Stimulated activated CD4-positive, alpha-beta T cell treated with anti-CD3 and anti-CD28 coated beads, Interleukin-2, amount 100 ng/mL, for 48 hours (primary cell): ENCODE data around the gene BAIAP2.

Experiments
- DNase-seq, 2 donors: peaks; one replicate each; pipeline ENCODE4 v3.0.0-alpha.2; 2020

BAIAP2 gene

DNA sequence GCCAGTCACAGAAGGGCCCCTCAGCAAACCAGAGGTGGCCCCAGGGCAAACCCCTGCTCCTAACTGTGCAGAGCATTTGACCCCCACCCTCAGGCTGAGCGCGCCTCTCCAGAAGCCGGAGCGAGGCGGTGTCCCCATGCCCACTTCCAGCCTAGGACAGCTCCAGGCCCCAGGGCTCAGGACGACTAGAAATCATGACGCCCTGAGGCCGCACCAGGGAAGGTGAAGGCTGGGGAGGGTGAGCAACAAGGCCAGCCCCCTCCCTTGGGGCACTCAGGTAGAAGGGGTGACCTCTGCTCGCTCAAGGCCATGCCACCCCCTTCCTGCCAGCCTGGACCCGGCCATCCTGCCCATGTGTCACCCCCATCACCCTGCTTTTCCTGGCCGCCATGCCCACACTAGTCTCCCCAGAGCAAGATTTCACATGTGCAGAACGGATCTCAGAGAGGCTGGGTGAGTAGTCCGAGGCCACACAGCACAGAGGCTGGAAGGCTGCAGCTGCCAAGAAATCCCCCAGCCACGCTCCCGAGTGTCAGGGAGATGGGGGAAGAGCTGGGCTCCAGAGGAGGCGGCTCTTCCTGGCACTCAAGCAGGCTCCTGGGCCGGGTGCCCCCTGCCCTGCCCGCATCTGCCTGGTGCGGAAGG lies 128.2 kb downstream of the BAIAP2 start:
- no peak for DNase-seq

- DNase-seq, result no peak
These were observed 128.9 kb downstream of the BAIAP2 start for GRCh38 chr17:81163703-81164370.

DNA sequence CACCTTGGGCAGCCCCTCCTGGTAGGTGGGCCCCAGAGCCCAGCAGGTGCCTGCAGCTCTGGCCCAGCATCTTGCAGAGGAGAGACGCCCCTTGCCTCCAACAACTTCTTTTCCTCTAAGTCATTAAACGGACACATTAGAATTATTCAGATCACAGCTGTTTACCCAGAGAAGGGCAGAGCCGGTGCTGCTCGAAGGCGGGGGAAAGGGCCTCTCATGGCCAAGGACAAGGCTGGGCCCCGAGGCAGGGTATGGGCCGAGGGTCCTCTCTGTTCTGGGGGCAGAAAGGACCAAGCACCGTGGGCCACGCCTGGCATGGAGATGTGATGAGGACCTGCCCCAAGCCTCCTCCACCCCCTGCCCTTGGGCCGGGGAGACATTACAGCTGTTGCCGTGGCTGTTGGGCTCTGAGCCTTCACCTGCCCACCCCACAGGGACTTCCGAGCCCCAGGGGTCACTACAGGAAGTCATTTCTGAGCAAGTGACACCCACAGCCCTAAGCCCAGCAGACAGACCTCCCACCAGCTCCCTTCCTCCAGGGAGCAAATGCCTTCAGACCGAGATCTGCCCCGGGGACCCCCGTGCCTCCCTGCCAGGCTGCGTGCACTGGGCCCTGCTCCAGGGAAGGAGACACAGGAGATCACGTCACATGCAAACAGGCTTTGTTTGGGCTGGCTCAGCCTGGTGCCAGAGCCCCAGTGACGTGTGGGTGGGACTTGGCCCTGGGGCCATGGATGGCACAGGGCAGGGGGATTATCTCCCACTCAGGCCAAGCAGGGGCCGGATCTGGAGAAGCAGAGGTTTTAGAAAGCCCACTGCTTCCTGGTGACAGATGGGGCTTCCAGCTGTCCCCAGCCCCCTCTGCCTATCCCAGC lies 129.7 kb downstream of the BAIAP2 start:
- no peak for DNase-seq

DNA sequence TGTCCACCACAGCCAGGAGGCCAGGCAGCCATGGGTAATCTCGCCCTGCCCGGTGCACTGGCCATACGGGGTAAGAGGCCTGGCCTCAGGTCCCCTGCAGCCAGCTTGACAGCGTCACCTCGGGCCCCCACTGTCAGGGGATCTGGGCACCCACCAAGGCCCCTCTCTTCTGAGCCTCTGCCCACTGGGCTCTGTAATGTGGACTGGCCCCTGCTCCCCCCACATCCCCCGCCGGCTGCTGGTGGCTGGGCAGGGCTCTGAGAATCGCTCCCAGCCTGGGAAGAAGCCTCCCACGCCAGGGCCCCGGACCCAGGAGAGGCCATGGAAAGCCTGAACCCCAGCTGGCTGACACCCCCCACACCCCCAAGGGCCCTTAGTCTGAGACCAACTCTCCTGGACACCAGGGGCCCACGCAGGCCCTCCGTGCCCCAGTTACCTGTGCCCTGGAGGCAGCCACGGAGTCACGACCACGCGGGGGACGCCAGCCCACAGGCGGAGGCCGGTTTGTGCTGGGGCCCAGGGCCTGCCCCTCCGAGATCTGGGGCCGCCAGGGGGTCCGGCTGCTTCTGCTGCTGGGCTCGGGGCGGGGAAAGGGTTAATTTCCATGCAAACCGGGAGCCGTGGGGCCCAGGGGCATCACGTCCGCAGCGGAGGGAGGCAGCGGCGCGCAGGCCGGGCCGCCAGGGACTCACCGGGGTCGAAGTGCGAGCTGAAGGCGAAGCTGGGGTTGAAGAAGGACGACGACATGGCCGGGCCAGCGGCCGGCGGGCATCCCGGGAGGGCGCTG lies 130.5 kb downstream of the BAIAP2 start, which contains the start of gene PVALEF:
Gene PVALEF, plus strand, starts transcription at position 262 of the 787 bp plus-strand sequence. CDS start 15,720 bp downstream, outside the sequence.
- no peak for DNase-seq

- no peak for DNase-seq
These were observed 131.1 kb downstream of the BAIAP2 start, which contains the start of gene AATK for GRCh38 chr17:81166033-81166492. TSS of gene AATK (minus strand) at chr17:81166221. CDS start at chr17:81165992, 229 bp downstream.
